NB4 (cell line): ENCODE results near the gene EEF1AKMT3.

Experiments used
- DNase-seq: peaks from one replicate; pipeline ENCODE4 v3.0.0; 2010; ENCODE audit warnings: low read depth
- H3K4me3 ChIP-seq: one replicate; pipeline ENCODE4 v1.5.1; 2011; ENCODE audit warnings: mild to moderate bottlenecking, low read depth, low read length, moderate library complexity
- CTCF ChIP-seq: IDR thresholded peaks from one replicate; pipeline ENCODE4 v1.5.1; 2012; ENCODE audit warnings: low read depth, low read length
- MYC ChIP-seq: IDR thresholded peaks from 2 replicates; pipeline ENCODE4 v1.6.1; 2011; ENCODE audit warnings: low read depth, low read length
- POLR2A ChIP-seq: IDR thresholded peaks from 2 replicates; pipeline ENCODE4 v1.6.1; 2011; ENCODE audit warnings: mild to moderate bottlenecking; ENCODE audit not compliant: insufficient read length; ENCODE audit errors: extremely low read depth
- TF ChIP-seq, protein P1 (sequence below): IDR thresholded peaks from 2 replicates; pipeline ENCODE4 v1.6.1; 2011; ENCODE audit warnings: low read depth, low read length

The EEF1AKMT3 gene

GRCh38 chr12:57738661-57739237, 33.7 kb upstream of the EEF1AKMT3 start, which contains the start of gene AGAP2:
Gene AGAP2, minus strand, starts transcription at chr12:57738742. Its CDS starts 496 bp downstream, at chr12:57738246.
- no peak for DNase-seq
- TF ChIP-seq, protein P1, sequence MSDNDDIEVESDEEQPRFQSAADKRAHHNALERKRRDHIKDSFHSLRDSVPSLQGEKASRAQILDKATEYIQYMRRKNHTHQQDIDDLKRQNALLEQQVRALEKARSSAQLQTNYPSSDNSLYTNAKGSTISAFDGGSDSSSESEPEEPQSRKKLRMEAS: no peak
- TF ChIP-seq CTCF (no peak), MYC (no peak), POLR2A (no peak)
- no peak within 1 kb of the TSS for H3K4me3 ChIP-seq

GRCh38 chr12:57739387-57739786, 33.0 kb upstream of the EEF1AKMT3 start:
- DNase-seq: no peak
- TF ChIP-seq CTCF (no peak), POLR2A (no peak), MYC (no peak)
- TF ChIP-seq, protein P1: no peak
- no peak overlapping the region for H3K4me3 ChIP-seq

DNA sequence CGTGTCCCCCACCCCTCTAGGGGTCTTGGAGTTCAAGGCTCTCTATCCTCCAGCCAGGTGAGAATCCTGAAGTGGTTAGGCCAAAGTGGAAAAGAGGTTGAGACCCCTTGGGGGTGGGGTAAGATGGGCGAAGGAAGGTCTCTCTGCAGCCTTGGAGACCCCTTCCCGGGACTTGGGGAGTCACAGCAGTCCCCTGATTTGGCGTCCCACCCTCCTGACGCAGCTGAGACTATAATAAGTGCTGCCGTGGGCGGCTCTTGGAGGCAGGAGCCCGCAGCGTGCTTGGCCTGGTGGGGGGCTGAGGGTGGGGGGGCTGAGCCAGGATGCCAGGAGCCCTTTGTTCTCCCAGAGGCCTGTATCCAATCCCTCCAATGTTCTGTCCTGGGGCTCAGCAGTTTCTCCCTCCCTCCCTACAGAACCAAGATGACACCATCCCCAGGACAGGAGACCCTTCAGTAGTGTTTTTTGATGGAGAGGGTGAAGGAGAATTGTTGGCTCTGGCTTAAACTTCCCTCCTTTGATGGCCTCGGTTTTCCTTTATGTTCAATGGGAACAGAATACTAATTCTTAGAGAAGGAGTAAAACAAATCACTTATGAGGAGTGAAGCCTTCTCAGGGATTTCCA, 32.4 kb upstream of the EEF1AKMT3 start:
- no peak for DNase-seq
- H3K4me3 ChIP-seq: no peak overlapping the region
- TF ChIP-seq, protein P1: no peak
- no peak for TF ChIP-seq CTCF
- no peak for TF ChIP-seq POLR2A
- TF ChIP-seq MYC: no peak

- H3K4me3 ChIP-seq: peak overlapping the region; percentile 74
- DNase-seq: peak; percentile 84
- TF ChIP-seq POLR2A (no peak), MYC (no peak), CTCF (no peak)
- TF ChIP-seq, protein P1: no peak
These were observed 31.6 kb upstream of the EEF1AKMT3 start for GRCh38 chr12:57740656-57741412.

- no peak for DNase-seq
- peak overlapping the region; percentile 74 for H3K4me3 ChIP-seq
- no peak for TF ChIP-seq POLR2A
- TF ChIP-seq, protein P1: no peak
- no peak for TF ChIP-seq MYC
- no peak for TF ChIP-seq CTCF
These were observed 31.0 kb upstream of the EEF1AKMT3 start for GRCh38 chr12:57741413-57741789.
